HG02840 (cell line): ENCODE results near the gene NLE1.
"Not testable (repeated sequence)": the region's sequence is repeated elsewhere in the genome, so short reads cannot be mapped to it uniquely, and the experiment has no call there.

Source experiments
- ATAC-seq: cut with Tn5 transposase; IDR thresholded peaks from one replicate; pipeline ENCODE4 v1.9.1; 2021; ENCODE audit warnings: mild to moderate bottlenecking, moderate library complexity, moderate number of reproducible peaks; ENCODE audit not compliant: unreplicated experiment, low FRiP score

The NLE1 gene

DNA sequence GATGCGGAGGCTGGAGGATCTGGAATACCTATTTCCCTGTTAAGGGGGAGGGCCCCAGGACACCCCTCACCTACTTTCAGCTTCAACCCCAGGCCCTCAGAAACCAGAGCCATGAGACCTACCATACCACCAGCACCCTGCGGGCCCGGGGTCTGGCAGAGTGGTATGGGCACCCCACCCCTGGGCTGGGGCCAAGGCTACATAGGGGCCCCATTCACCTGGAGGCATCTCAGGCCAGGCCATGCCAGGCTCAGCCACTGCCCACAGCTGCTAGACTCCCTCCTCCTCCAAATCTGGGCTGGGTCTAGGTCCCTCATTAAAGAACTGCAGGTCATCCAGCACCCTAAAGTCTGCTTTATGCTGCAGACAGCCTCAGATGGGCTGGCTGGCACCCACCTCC, 11.7 kb downstream of the NLE1 start:
- no peak for ATAC-seq

- ATAC-seq = no peak
These were observed 12.1 kb downstream of the NLE1 start for GRCh38 chr17:35129973-35130351.

GRCh38 chr17:35129154-35129972, 12.7 kb downstream of the NLE1 start:
- ATAC-seq = no peak

GRCh38 chr17:35127751-35128514, 14.2 kb downstream of the NLE1 start:
- ATAC-seq = no peak

DNA sequence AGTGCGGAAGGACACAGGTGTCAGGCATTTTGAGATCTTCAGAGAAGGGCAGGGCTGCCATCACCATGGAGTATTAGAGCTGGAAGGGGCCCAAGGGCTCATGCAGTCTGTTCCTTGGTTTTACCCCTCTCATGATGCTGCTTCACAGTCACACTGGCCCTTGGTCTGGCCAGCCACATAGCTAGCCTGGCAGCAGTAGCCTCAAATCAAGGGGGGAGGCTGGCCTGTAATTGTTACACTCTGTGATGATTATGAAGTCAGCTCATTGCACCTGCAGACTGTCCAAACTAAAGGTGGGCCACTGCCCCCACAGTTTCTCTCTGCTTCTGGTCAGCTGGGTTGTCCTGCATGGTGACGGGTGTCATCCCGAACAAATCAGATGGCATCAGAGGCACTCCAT, 20.8 kb downstream of the NLE1 start, which contains the start of gene FNDC8:
Gene FNDC8 (plus strand): TSS at position 301 of the 400 bp plus-strand sequence. CDS start 79 bp downstream, at position 380.
- ATAC-seq = no peak

DNA sequence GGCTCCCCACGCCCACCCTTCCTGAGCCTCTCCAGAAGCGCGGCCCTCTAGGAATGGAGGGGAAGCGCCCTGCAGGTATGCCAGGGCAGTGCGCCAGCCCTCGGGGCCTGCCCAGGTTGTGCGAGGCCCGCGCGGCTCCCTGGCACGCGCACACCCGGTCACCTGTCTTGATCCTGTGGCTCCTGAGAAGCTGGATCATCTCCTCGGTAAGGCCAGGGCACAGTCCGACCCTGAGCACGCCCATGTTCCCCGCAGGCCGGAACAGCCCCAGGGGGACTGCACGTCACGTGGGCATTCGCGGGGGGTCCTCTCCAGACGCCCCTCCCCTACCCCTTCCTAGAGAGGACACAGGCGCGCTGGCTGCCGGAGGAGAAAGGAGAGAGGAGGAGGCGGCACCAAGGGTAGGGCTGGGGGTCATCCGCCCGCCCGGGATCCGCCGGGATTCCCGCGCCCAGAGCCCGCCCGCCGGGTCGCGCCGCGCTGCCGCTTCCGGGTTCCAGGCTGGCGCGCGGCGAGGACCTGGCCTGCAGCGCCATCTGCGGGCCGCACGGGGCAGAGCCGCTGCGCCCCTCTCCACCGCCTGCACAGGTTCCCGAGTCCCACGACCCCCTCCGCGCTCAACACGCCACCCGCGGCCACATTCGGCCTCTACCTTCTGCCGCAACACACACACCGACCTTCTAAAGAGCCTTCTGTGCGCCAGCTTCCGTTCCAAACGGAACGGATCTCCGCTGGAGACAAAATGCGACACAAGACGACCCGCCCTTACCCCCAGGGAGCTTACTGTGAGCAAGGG, 22.5 kb downstream of the NLE1 start, which contains the start of gene RAD51D:
Gene RAD51D (minus strand): TSS at position 491 of the 796 bp plus-strand sequence. CDS start 247 bp downstream, at position 244.
- ATAC-seq = peak; percentile 75

GRCh38 chr17:35117984-35118383, 24.1 kb downstream of the NLE1 start:
- ATAC-seq = no peak

- no peak for ATAC-seq
These were observed 25.3 kb downstream of the NLE1 start for GRCh38 chr17:35116845-35117244.

GRCh38 chr17:35110791-35111190, 31.3 kb downstream of the NLE1 start:
- ATAC-seq = not testable (repeated sequence)

DNA sequence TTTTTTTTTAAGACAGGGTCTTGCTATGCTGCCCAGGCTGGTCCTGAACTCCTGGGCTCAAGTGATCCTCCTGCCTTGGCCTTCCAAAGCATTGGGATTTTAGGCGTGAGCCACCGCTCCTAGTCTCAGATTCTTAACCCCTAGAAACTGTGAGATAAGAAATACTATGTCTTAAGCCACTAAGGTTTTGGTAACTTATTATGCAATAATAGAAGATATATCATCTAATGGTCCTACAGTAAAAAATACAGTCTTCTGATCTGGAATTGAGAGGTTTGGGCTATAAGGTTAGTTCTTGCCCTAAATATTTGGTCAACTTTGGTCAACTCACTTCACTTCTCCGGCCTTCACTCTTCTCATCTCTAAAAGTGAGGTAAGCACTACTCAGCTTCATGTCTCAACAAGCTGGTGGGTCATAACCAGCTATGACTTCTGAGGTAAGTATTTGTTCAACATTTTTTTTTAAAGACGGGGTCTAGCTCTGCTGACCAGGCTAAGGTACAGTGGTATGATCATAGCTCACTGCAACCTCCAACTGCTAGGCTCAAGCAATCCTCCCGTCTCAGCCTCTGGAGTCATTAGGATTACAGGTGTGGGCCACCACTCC, 37.2 kb downstream of the NLE1 start:
- no peak for ATAC-seq

GRCh38 chr17:35103271-35103670, 38.8 kb downstream of the NLE1 start:
- no peak for ATAC-seq

DNA sequence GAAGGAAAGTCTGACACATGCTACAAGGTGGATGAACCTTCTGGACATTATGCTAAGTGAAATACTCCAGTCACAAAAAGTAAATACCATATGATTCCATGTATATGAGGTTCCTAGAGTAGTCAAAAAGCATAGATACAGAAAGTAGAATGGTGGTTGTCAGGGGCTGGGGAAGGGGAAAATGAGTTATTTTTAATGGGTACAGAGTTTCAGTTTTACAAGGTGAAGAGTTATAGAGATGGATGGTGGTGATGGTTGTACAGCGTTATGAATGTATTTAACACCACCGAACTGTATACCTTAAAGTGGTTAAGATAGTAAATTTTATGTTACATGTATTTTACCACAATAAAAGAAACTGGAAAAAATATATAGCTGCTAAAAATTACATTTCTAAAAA, 40.4 kb downstream of the NLE1 start:
- no peak for ATAC-seq

GRCh38 chr17:35101036-35101435, 41.1 kb downstream of the NLE1 start:
- no peak for ATAC-seq

DNA sequence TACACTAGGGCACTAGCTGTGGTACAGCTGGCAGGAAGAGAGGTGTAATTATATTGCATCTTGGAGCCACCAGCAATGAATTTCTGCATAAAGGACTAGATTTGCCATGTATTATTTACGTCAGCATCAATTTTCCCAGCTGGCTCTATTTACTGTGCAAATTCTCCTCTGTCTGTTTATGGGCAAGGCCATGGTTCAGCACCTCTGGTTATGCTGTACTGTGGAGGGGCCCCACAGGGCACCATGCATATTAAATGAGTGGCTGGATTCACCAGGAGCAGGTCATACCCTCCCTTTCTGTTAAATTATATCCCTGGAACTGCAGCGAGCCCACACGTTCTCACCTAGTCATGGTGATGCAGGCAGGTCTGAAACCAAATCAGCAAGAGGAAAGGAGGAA, 42.2 kb downstream of the NLE1 start:
- ATAC-seq = no peak

- no peak for ATAC-seq
These were observed 44.3 kb downstream of the NLE1 start for GRCh38 chr17:35097776-35098175.

GRCh38 chr17:35095741-35096140, 46.4 kb downstream of the NLE1 start:
- ATAC-seq = no peak

- ATAC-seq = no peak
These were observed 47.2 kb downstream of the NLE1 start for GRCh38 chr17:35094902-35095301.

DNA sequence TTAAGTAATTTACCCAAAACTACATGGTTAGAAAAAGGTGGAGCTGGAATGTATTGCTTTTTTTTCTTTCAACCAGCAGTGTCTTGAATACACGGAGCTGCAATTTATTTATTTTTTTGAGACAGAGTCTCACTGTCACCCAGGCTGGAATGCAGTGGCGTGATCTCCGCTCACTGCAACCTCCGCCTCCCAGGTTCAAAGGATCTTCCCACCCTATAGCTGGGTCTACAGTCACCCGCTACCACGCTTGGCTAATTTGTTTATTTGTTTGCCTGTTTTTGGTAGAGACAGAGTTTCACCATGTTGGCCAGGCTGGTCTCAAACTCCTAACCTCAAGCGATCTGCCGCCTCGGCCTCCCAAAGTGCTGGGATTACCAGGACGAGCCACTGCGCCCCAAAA, 51.4 kb downstream of the NLE1 start:
- not testable (repeated sequence) for ATAC-seq

DNA sequence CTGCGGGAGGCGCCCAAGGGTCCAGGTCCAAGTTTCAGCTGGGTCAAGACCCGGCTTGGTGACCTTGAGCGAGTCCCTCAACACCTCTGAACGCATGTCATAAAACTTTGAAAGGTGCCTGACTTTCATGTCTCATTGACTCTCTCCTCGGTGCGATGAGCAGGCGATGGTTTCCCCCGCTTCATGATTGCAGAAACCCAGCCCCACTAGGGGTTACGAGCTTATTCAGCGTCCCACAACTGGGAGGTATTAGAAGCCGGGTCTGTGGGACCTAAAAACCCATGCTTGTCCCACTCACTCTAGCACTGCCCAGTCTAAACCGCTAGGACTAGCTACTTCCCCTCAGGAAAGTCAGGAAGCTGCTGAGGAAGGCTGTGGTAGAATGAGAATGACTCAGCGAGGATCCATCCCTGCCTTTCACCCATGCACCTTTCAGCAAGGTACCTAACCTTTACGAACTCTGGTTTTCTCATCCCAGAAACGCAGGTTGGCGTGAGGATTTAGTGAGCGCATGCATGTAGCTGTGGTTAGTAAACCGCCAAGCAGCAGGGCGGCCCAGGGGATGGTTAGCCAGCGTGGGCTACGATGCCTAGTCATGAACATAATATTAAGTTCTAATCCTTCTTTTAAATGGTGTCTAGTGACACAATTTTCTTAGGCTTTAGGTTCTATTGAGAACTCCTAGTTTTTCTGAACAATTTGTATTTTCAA, 52.4 kb downstream of the NLE1 start:
- peak; percentile 19 for ATAC-seq
